ENCODE data around the gene CYP17A1.
"Not testable (repeated sequence)": the region's sequence is repeated elsewhere in the genome, so short reads cannot be mapped to it uniquely, and the experiment has no call there.

Gene CYP17A1

GRCh38 chr10:102837230-102837721, at the start of gene CYP17A1:
TSS of gene CYP17A1 (minus strand) at chr10:102837413. CDS start at chr10:102837361, 52 bp downstream.
- DNase-seq: no peak

DNA sequence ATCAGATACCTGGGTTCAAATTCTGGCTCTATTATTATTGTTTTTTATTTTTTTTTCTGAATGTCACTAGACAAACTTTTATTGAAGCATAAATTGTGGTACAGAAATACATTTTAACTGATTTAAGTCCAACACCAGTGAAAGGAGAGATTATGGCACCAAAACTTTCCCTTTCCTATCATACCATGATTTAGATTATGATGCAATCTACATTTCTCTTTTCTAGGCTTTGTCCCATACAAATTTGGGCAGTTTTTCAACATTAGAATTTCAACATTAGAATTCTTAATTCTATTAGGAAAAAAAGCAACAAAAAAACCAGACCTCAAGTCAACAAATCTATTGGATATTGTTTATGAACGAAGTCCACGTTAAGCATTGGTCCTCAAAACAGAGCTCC, 43.0 kb upstream of the CYP17A1 start:
- no peak for DNase-seq

DNA sequence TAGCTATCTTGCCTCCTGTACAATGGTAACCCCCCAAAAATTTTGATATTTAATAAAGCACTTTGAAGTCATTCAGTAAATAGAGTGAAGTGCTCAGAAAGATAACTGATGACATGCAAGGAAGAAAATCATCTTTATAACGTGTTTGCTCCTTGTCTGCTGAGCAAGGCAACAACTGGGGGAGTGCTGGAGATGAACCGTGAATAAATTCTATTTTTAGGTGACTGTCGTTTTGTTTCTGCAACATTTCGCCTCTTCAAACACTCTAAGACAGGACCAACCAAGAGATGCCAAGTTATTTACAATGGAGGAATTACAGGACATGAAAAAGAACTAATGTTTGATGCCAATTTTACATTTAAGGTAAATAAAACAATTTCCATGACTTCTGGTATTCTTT, 41.4 kb upstream of the CYP17A1 start:
- no peak for DNase-seq

DNA sequence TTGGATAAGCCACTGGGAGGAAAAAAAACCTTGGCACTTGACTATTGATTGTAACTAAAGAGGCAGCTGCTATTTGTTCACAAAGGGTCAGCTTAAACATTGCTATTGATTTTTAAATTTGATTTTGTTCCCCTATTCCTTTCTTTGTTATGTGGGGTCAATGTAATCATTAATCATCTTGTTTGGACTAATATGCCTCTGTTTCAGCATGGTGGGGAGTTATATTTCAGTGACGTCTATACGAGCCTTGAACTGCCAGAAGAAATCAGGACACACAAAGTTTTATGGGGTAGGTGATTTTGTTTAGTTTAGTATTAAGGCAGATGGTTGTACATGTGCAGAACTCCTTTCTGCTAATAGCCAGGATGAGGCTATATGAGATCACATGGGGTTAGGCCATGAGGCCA, 39.5 kb upstream of the CYP17A1 start:
- DNase-seq: no peak

DNA sequence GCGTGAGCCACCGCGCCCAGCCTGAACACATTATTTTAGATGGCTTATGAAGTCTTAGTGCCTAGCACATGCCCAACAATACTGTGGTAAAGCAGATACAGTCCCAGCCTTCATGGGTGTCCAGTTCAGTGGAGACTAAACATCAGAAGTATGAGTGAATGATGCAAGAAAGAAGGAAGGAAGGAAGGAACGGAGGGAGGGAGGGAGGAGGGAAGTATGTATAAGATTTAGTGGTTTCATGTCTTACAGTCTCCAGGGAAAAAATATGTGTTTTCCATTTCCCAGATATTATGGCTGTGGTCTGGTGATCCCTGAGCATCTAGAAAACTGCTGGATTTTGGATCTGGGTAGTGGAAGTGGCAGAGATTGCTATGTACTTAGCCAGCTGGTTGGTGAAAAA, 35.0 kb upstream of the CYP17A1 start:
- DNase-seq: no peak

DNA sequence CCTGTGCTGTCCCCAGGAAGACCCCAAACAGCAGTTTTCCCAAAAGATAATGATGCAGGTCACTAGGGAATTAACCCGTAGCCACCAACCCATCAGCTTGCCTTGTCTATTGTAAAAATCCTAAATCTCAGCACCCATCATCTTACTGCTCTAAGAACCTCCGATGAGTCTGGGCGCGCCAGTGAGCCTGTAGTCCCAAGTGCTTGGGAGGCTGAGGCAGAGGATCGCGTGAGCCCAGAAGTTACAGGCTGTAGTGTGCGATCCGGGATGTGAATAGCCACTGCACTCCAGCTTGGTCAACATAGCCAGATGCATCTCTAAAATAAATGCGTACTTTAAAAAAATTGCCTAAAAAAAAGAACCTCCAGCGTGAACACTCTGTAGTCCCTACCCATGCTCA, 33.0 kb upstream of the CYP17A1 start:
- no peak for DNase-seq

DNA sequence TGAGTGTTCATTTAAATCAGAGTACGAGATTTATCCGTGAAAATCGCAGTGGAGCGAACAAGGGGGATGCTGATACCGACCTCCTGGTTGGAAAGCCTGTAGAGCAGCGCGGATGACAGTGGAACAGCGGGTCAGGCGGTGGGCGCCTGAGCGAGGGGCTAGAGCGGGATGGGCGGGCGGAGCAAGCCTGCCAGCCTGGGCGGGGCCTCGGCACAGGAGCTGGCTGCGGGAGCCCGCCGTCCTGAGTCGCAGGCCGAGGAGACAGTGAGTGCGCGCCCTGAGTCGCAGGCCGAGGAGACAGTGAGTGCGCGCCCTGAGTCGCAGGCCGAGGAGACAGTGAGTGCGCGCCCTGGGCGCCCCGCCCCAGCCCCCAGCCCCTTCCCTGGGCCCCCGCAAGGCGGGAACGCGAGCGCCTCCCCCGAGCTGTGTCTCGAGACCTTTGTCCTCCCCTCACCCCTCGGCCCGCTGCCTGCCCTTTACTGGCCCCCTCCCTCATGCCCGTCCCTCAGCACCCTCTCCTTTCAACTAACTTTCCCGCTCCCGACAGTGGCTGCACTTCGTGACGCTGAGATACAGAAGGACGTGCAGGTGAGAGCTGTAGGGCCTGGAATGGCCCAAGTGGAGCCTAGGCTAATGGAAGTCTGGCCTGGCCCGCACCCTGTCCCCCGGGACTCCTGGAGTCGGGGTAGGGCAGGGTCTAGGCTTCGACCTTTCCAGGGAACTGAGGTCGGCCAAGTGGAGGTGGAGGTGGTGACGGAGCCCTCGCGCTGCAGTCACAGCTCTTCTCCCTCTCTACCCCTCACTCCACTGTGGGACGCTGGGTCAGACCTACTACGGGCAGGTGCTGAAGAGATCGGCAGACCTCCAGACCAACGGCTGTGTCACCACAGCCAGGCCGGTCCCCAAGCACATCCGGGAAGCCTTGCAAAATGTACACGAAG, 32.3 kb upstream of the CYP17A1 start, which contains the start of gene AS3MT:
AS3MT (plus strand) TSS at position 213 of the 941 bp plus-strand sequence; CDS start at position 336, 123 bp downstream.
- no peak for DNase-seq

DNA sequence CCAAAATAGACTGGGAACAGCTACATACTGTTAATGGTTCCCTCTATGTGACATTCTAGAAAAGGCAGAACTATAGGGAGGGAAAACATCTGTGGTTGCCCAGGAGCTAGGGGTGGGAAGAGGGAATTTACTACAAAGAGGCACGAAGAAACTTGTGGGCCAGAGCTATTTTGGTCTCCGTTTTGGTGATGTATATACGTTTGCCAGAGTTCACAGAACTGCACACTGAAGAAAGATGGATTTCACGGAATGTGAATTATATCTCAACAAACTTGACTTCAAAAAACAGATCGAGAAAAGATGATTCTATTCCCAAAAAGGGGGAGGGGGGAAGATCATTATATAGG, 31.7 kb upstream of the CYP17A1 start:
- DNase-seq: no peak

DNA sequence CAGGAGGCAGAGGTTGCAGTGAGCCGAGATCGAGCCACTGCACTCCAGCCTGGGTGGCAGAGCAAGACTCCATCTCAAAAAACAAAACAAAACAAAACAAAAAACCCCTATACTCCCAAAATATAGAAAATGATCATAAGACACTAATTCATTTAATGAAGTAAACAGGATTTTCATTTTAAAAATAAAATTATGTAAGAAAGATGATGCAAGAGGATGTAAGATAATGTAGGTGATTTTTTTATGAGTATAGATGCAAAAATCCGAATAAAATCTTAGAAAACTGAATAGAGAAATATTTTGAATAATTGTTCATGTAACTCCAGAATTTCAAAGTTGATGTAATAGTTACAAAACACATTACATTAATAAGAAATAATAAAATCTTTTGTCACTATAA, 28.4 kb upstream of the CYP17A1 start:
- no peak for DNase-seq

- no peak for DNase-seq
Observed at GRCh38 chr10:102863660-102864059, 26.4 kb upstream of the CYP17A1 start.

DNA sequence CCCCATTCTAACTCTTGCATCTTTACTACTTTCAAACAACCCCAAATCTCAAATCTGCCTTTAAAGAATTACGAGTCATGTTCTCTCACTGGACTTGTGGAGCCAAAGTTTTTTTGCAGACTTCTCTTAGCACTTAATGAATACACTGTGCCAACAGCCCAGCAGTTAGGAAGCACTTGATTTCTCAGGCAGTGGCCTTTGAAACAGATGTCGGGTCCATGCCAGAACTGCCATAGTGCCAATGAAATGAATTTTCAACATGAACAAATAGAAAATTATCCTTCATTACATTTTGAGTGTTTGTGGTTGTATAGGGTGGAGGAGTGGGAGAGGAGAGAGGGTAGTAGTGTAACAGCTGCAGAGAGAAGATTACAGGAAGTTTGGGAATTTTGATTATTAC, 22.7 kb upstream of the CYP17A1 start:
- no peak for DNase-seq

GRCh38 chr10:102856758-102857424, 19.7 kb upstream of the CYP17A1 start:
- DNase-seq: no peak

- DNase-seq: not testable (repeated sequence)
Observed at GRCh38 chr10:102855731-102856436, 18.7 kb upstream of the CYP17A1 start.

DNA sequence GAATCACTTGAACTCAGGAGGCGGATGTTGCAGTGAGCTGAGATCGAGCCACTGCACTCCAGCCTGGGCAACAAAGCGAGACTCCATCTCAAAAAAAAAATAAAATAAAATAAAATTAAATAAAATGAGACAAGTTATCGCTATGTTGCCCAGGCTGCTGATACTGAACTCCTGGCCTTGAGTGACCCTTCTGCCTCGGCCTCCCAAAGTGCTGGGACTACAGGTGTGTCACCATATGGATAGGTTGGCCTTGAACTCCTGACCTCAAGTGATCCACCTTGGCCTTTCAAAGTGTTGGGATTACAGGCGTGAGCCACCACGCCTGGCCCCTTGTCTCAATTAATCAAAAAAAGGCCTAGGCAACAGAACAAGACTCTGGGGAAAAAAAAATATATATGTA, 16.0 kb upstream of the CYP17A1 start:
- not testable (repeated sequence) for DNase-seq

DNA sequence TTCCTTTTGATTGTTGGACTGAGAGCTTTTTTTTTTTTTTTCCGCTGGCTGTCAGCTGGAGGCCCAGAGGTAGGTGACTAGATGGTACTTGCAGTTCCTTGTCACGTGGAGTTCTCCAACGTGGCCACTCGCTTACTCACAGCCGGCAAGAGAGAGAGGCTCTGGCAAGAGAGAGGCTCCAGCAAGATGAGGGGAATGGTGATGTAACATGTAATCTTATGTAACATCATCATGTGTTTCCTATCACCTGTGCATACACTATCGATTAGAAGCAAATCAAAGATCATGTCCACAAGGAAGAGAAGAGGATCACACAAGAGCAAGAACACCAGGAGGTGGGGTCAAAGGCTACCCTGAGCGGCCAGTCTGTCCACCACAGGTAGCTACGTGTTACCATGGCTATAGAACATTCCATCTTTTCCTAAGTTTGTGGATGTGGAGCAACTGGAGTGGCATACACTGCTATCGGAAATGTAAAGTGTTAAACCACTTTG, 12.9 kb upstream of the CYP17A1 start:
- DNase-seq: no peak

DNA sequence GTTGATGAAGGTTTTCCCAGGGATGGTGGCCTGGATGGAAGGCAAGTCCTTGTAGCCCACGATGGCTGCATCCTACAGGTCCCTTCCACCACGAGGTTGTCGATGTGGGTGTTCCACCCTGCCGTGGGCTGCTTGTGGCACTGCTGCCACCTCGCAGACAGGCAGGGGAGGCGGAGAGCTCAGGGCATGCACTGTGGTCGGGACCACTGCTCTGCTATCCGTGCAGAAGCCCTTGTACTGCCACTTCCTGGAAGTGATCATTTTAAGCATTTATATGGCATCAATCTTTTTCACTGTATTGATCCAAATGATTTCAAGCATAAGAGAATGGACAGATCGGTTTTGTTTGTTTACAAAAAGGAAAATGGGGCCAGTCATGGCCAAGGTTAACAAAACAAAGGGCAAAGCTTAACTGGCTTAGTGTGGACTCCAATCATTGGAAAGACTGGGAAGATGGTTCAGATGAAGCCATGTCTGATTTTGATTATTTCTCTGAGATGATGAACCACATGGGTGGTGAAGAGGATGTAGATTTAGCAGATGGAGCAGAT, 8.2 kb upstream of the CYP17A1 start:
- DNase-seq: no peak

DNA sequence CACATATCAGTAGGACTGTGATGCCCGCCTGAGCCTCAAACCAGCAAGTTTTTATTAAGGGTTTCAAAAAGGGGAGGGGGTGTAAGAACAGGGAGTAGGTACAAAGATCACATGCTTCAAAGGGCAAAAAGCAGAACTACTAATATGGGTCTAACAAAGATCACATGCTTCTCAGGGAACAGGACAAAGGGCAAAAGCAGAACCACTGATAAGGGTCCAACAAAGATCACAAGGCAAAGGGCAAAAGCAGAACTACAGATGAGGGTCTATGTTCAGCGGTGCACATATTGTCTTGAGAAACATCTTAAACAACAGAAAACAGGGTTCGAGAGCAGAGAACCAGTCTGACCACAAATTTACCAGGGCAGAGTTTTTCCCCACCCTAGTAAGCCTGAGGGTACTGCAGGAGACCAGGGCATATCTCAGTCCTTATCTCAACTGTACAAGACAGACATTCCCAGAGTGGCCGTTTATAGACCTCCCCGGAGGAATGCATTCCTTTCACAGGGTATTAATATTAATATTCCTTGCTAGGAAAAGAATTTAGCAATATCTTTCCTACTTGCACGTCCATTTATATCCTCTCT, 7.1 kb upstream of the CYP17A1 start:
- DNase-seq: not testable (repeated sequence)

GRCh38 chr10:102843139-102843538, 5.9 kb upstream of the CYP17A1 start:
- not testable (repeated sequence) for DNase-seq

- no peak for DNase-seq
Observed at GRCh38 chr10:102841827-102842345, 4.7 kb upstream of the CYP17A1 start.

GRCh38 chr10:102838276-102838927, 1.2 kb upstream of the CYP17A1 start:
- not testable (repeated sequence) for DNase-seq

DNA sequence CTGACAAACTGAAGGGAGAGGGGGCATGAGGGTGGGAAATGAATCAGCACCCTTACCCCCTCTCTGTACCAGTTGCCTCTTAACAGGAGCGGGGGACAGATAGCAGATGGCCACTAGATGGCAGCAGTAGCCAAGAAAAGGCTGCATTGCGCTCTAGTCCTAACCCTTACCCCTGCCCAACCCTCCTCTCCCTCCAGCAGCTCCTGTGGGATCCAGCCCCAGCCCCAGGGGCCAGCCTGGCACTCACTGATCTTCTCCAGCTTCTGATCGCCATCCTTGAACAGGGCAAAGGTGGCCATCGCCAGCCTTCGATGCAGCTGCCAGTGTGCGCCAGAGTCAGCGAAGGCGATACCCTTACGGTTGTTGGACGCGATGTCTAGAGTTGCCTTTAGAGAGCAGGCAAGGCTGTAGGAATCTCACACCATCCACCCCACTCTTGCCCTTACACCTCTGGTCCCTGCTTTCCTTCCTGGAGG, 2.2 kb downstream of the CYP17A1 start:
- peak; percentile 47 to 59 (median 57) for DNase-seq

All from activated CD4-positive, CD25-positive, alpha-beta regulatory T cell (primary cell).